KG1 (cell line): ENCODE measurements around the gene FBXO7.
"Not testable (repeated sequence)": the region's sequence is repeated elsewhere in the genome, so short reads cannot be mapped to it uniquely, and the experiment has no call there.

Experiments used
- DNase-seq: peaks from one replicate; lab custom pipeline; 2025; lab: John Stamatoyannopoulos, UW

FBXO7 gene

DNA sequence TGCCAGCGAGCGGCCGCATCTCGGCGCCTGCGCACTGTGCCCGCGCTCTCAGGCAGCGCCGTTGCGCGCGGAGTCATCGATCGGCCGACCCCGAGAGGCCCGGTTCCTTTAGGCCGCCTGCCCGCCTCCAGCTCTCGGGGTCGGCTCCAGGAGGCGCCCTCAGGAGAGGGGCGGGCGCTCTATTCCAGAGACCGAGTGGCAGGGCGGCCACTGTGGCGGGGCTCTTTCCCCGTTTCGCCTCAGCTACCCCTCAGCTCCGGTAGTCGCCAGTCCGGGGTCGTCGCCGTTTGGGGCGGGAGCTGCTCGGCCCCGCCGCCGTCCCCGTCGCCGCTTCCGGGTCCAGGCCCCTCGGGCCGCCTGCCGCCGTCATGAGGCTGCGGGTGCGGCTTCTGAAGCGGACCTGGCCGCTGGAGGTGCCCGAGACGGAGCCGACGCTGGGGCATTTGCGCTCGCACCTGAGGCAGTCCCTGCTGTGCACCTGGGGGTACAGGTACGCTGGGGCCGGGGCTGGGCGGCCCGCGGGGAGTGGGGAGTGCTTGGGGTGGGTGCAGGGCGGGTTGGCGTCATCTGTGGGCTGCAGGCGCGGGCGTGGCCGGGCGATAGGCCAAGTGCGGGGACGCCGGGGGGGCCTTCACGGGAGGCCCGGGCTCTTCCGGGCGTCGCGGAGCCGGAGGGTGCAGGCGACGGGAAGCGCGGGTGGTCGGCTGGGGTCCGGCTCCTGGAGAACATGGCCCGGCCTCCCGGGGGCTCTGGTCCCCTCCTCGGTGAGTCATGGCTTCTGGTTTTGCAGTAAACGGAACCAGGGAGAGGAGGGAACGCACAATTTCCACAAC lies at the start of gene FBXO7:
Gene FBXO7 (plus strand): TSS at position 177 of the 833 bp plus-strand sequence. CDS start 192 bp downstream, at position 369.
- peak; percentile 72 for DNase-seq

DNA sequence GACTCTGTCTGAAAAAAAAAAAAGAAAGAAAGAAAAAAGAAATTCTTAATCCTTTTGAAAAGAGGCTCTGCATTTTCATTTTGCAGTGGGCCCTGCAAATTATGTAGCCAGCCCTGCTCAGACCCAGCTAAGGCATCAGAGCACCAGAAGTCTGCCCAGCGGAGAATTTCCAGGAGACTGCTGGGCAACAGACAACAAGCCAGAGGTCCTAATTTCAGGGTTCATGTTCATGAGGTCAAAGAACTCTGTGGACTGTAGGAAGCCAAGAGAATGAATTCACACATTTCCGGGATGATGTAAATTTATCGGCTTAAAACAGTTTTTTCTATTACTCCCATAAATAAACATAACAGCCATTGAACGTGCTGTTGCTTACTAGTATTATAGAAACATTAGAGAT lies 47.7 kb upstream of the FBXO7 start:
- no peak for DNase-seq

DNA sequence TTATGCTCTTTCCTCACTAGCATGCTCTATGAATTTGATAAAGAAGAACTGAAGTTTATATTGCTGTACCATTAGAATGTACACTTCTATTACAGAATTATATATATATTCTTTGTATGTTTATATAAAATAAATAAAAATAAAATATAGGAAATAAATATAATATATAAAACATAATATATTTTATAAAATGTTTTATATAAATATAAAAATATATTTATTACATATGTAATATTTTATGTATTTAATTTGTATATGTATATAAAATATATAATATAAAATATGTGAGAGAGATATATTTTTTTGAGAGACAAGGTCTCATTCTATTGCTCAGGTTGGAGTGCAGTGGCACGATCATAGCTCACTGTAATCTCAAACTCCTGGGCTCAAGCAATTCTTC lies 44.3 kb upstream of the FBXO7 start:
- no peak for DNase-seq

DNA sequence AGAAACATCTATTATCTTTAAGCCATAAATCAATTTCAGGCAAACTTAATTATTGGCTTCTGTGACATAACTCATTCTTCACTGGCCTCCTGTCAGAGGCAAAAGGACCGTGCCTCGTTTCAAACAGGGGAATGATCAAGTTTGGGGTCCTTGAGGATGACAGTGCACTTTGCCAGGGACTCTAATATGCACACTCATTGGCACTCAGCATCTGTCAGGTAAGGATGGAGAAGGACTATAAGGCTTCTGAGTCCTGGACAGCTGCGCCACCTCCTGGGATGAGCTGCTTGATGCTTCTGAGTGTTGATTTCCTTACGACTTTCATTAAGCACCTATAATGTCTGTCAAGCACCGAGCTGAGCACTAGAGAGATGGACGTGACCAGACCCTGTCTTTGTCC lies 30.5 kb upstream of the FBXO7 start:
- no peak for DNase-seq

DNA sequence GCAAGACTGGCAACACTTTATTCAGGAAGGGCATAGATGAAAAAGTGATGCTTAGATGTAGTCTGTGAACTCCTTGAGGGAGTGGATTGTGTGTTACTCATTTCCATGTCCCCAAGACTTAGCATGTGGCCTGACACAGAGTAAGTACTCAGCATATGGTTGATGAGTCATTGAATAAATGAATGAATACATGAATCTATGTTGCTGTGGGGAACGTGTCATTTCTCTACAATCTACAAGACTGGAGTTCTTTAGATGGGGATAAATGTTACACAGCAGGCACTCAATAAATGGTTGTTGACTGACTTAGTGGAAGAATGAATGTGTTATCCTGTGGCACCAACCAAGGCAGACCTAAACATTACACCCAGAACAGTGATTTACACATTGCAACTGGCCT lies 28.3 kb upstream of the FBXO7 start:
- no peak for DNase-seq

DNA sequence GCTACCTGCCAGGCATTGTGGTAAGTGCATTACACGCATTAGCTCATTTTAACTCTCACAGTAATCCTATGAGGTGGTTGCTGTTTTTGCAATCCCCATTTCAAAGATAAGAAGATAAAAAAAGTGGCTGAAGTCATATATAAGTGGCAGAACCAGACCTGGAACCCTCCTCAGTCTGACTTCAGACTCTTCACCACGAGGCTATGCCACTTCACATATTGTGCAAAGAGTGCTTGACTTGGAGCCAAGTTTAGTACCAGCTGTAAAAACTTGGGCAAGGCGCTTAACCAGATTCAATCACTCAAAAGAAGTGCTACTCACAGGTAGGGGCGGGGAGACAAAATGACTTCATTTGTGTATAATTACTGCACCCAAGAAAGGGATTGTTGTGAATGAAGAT lies 25.6 kb upstream of the FBXO7 start:
- no peak for DNase-seq

DNA sequence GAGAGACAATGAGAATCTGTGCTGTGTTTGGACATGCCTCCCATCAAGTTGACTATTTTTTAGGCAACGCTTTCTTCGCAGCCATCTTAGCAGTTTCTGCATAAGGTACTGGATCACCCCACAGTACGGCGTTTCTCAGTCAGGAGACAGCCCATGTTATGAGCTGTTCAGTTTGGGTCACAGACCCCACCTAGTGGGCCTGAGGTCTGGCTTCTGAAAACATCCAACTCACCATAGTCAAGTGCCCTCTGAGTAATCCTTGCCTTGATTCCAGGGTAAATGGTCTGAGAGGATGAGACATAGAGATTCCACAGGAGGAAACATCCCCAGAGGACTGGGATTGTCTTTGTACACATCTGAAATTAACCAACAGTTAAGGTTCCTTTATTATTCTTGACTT lies 17.6 kb upstream of the FBXO7 start:
- DNase-seq: no peak

DNA sequence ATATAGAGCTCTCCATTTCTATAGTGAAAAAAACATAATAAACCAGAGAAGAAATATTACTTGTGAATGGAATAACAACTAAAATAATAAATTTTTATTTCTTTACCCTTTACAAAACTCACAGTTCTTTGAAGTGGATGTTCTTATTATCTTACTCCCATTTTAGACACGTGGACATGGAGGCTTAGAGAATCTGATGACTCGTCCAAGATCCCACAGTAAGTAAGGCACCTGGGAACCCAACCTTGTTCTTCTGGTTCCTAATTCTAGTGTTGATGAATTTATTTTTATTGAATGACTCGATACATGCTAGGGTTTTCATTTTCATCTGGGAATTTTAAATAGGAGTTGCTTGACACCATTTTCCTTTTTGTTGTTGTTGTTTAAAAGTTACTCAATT lies 12.2 kb upstream of the FBXO7 start:
- DNase-seq: no peak

DNA sequence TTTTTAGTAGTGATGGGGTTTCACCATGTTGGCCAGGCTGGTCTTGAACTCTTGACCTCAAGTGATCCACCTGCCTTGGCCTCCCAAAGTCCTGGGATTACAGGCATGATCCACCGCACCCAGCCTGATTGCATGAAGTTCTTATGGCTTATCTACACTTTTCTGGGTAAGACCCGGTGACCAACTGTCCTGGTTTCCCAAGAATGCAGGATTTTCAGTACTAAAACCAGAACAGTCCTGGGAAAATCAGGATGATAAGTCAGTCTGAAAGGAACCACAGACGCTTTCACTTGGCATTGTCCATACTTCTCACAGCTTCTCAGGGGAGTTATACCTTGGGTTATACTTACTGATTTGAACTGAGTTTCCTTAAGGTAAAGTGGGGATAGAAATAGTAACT lies 8.9 kb upstream of the FBXO7 start:
- no peak for DNase-seq

DNA sequence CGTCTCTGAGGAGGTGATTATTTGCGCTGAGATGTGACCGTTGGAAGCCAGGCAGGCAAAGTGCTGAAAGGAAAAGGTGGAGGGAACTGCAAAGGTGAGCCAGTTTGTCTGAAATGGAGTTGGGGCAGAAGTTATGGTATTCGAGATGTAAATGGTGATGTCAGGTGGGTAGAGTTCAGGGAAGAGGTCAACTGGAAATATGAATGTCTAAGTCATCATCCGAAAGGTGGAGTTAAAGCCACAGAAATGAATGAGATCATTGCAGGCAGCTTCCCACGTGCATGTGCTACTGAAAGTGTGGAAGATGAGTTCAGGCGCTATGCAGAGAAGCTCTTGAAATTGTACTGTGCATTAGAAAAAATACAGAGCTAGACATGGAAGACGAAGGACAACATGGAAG lies 8.1 kb upstream of the FBXO7 start:
- no peak for DNase-seq

DNA sequence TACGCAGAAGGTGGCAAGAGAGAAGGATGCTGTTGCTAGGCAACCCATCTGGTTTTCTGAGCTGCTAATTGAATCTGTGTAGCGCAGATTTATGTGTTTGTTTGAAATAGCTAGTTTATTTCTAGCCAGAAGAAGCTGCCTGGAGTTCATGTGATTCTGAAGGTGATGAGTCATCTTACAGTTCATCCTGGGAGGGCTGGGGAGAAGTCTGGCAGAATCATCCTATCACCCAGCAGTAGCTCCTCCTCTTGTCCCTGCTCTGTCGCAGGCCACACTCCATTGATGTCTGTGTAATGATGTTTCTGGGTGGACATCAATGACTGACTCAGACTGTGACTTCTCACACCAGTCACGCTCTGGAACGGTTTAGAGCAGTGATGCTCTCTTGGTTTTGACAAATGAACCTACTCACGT lies 4.8 kb upstream of the FBXO7 start:
- no peak for DNase-seq

DNA sequence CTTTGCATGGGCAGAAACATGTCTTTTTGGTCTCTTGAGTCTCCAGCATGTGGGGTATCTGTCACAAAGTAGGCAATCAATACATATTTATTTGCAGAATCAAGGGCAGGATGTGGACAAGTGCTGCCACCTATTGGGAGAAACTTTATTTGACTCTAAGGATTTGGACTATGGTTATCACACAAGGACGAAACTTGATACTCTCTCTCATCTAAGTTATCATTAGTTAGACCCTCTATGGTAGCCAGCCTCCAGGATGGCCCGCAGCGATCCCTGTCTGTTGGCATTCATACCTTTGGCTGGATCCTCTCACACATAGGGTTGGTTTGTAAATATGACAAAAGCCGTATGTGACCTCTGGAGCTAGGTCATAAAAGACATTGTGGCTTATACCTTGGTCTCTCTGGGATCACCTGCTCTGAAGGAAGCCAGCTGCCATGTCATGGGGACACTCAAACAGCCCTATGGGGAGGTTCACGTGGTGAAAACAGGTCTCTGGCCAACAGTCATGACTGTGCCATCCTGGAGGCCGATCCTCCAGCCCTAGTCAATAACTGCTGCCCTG lies 1.1 kb upstream of the FBXO7 start:
- DNase-seq: peak; percentile 66

DNA sequence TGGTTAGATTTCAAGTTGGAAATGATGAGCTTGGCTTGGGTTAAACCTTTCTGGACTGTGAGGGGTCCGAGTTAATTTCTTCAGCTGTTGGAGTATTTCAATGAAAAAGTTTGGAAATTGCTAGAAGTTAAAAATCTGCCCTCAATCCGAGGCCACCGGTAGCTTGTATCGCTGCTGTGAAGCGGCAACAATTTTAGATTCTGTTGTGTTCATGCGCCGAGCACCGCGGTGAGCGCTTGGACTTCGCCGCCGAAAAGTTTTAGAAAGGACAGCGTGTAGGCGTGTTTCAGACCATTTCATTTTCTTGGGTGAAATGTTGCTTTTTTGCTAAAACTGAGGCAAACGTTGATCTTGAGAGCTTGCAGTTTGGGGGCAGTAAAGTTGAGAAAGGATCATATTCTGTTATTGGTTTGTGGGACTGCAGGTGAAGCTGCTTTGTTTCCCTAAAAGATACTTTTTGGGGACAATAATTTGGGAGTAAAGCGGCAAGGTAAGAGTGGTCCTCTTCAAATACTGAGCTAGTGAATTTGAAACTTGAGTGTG lies 928 bp downstream of the FBXO7 start:
- DNase-seq: peak; percentile 44

DNA sequence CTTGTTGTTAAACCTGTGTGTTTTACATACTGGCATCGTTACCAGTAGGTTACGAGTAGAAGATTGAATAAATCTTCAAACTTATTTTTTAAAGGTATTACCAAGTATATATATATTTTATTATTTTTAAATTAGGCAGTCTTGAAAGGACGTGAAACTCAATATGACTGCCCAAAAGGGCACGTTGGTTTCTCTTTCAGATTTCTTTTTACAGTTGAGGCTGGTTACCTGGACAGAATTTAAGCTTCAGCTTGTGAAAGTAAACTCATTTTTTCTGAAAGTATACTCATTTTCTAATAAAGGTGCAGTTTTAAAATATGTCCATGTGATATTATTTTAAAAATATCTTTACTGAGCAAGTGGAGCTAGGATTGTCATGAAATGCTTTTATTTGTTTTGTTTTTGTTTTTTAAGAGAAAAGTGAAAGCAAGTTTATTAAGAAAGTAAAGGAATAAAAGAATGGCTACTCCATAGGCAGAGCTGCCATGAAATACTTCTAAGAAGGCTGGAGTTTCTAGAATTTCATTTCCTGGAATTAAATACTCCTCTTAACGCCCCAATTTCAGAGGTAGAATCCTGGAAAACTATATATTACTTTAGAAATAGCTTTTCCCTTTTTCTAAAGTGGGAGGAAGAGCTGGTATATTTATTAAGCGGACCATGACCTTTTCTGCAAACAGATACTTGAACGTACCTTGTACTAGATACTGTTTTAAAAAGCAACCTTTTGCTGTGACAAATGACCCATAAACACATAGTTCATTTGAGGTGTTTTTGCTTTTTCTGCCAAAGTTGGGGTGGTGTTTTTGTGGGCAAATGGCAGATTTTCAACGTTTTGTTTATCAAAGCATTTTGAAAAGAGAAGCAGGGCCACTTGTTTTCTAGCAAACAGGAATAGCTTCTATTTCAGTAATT lies 1.9 kb downstream of the FBXO7 start:
- no peak for DNase-seq

DNA sequence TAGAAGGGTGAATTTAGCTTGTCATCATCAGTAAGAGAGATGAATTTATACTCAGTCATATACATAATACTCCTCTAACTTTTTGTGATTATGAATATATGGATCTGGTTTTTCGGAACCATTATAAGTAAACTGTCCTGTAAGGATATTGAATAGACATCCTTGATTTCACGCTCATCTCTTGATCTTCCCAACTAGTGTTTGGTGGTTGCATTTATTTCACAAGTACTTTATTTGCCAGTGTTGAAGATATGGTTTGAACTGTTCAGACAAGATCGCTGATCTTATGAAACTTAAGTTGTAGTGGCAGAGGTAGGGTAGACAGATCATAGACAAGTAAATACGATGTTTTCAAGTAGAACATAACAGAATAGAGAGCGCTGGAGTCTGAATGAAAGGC lies 3.0 kb downstream of the FBXO7 start:
- DNase-seq: no peak

DNA sequence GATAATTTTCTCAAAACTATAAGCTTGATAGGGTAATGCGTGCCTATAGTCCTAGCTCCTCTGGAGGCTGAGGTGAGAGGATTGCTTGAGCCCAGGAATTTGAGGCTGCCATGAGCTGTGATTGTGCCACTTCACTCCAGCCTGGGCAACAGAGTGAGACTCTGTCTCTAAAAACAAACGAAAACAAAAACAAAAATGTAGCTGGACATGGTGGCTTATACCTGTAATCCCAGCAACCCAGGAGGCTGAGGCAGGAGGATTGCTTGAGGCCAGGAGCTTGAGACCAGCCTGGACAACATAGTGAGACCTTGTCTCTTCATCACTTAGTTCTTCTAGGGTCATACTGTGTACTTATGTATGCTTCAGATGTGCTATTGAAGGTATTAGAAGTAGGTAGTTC lies 3.9 kb downstream of the FBXO7 start:
- DNase-seq: not testable (repeated sequence)

DNA sequence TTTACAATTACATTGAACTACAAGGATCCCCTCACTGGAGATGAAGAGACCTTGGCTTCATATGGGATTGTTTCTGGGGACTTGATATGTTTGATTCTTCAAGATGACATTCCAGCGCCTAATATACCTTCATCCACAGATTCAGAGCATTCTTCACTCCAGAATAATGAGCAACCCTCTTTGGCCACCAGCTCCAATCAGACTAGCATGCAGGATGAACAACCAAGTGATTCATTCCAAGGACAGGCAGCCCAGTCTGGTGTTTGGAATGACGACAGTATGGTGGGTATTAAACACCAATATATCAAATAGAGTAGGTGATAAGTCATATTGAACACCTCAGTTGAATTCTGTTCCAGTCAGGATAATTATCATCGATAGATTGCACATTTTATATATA lies 4.4 kb downstream of the FBXO7 start:
- no peak for DNase-seq

DNA sequence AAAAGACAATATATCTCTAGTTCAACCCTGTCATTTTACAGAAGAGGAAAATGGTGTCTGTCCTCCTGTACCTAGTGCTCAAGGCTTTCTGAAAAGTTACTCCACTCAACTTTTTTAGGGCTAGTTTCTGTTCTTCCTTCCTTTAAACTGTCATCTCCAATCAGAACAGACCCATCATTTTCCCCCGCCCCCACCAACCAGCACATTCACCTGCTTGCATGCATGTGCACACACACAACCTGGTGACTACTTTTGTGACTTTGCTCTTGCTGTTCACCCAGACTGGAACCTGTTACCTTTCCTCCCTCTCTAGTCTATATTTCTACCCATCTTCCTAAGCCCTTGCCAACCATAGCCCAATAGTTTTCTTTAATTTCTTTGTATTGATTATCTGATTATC lies 5.6 kb downstream of the FBXO7 start:
- DNase-seq: no peak

DNA sequence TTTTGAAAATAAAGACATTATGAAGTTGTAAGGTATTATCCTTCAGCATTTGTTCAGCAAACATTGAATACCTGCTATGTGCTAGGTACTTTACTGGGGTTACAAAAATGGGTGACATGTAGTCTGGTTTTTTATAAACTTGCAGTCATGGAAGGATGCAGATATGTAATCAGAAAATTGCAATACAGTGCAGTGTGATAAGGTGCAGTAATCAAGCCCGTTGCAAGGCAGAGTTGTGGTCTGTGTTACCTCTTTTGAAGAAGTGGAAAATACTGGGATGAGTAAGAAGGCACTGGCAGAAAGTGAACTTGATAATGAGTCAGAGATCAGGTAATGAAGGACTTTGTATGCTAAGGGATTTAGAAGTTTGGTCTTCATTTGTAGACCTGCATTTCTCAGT lies 8.1 kb downstream of the FBXO7 start:
- DNase-seq: no peak

DNA sequence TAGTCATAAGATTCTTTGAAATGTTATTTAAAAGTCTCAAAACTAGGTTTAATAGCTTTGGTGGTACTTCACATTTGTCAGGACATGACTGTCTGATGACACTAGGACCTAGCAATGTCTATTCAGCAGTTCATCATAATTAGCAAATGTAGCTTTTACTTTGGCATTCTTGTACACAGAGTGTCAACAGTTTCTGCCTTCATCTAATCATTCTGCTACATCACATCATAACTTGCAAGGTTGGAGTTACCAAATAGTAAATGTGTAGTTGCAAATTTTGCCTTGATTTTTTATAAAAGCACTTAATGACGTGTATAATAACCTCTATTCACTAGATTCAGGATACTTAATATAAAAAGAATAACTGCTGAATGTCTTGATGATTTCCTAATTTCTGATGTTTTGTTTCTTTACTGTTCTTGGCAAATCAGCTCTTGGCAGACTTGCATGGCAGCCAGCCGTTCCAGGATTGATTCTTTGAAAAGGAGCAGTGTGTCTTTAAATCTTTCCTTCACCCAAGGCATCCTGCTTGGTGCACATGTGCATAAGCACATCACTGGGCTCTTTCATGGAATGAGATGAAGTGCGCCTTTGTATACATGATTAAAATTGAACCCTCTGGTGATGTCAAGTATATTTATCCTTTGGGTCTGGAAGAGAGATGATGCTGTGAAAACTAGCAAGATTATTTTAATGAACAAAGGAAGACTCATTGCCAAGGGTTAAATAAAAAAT lies 12.2 kb downstream of the FBXO7 start:
- no peak for DNase-seq

DNA sequence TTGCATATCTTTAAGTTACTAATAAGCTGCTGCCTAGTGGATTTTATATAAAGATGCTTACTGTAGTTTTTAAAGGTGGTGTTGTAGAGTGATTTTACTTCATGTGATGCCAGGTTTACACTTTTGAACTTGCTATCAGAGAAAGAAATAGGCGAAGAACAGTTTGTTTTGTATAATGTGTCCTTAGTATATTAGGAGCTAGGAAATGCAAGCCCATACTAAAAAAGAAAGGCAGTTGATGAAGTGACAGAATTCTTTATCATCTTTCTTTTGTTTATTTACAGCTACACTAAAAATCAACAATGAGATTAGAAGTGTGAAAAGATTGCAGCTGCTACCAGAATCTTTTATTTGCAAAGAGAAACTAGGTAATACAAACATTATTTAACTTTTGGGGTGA lies 12.8 kb downstream of the FBXO7 start:
- DNase-seq: no peak

DNA sequence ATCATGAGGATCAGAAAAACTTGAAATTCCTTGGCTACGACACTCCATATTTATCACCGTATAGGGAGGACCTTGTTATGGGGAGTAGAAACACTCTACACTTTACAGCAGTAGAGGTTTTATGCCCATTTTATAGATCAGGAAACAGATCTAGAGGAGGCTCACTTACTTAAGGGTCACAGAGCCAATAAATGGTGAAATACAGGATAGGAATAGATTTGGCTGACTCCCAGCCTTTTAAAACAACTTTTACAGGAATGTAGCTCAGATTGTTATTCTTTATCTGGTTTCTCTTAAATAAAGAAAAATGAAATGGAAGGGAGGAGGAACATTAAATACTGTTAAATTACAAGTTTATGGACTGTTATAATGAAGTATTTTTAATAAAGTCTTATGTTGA lies 14.8 kb downstream of the FBXO7 start:
- no peak for DNase-seq
